Measurements from ENCODE around the gene HMCN2. TPM values are rescaled to one million over a fixed set of nuclear protein-coding genes. Genes with fewer than 3 reads are reported as not detected.
A peak's percentile ranks its signal among the peaks of the same experiment; 100 is the strongest.

HMCN2 gene
- total and polyA plus RNA-seq, 8 donors: 0.41 to 5.3 (median 0.76) TPM

GRCh38 chr9:130473009-130473408 is 207.4 kb downstream of the HMCN2 start:
- intact Hi-C loops (cut with DNase I): loop anchor here in 1 of 3 donors (10.0 kb wide), 1 partner anchor 202 kb away; no protein-coding TSS in a partner anchor
- Histone ChIP-seq H3K27me3 (no peaks in the 10 kb centered on the region), H3K4me3 (no peak overlapping the region), H3K36me3 (no peaks in the 10 kb centered on the region), H3K27ac (no peak overlapping the region), H3K9me3 (no peaks in the 10 kb centered on the region), H3K4me1 (no peaks in the 10 kb centered on the region)
- whole genome bisulfite sequencing, 2 donors: 92 to 94% methylated on average over 6 of the region's 6 CpGs
- TF ChIP-seq CTCF (IDR thresholded peaks at IDR 0.05): no peak
- no peak for FAIRE-seq
- ATAC-seq: no peak
- no peak for DNase-seq

- FAIRE-seq: no peak
- Histone ChIP-seq H3K4me1 (no peaks in the 10 kb centered on the region), H3K9me3 (no peaks in the 10 kb centered on the region), H3K36me3 (no peaks in the 10 kb centered on the region), H3K27ac (no peak overlapping the region), H3K27me3 (no peaks in the 10 kb centered on the region), H3K4me3 (no peak overlapping the region)
- ATAC-seq: no peak
- WGBS, 2 donors: 70 to 78% methylated on average over 13 of the region's 13 CpGs
- no peak for TF ChIP-seq CTCF (IDR thresholded peaks at IDR 0.05)
- DNase-seq: no peak
- intact Hi-C loops (cut with DNase I): loop anchor here in 1 of 3 donors (10.0 kb wide), 1 partner anchor 201 kb away; no protein-coding TSS in a partner anchor
These were observed 208.0 kb downstream of the HMCN2 start for GRCh38 chr9:130473566-130473965.

- Histone ChIP-seq H3K36me3 (no peaks in the 10 kb centered on the region), H3K27ac (no peak overlapping the region), H3K9me3 (no peaks in the 10 kb centered on the region), H3K27me3 (no peaks in the 10 kb centered on the region), H3K4me3 (no peak overlapping the region), H3K4me1 (no peaks in the 10 kb centered on the region)
- FAIRE-seq (no peak), DNase-seq (no peak), ATAC-seq (no peak)
- TF ChIP-seq CTCF (IDR thresholded peaks at IDR 0.05): no peak
- intact Hi-C loops (cut with DNase I): loop anchor here in 1 of 3 donors (10.0 kb wide), 1 partner anchor 201 kb away; no protein-coding TSS in a partner anchor
- WGBS, 2 donors: 77 to 84% methylated on average over 15 of the region's 15 CpGs
These were observed 208.5 kb downstream of the HMCN2 start for GRCh38 chr9:130474106-130474505.

- no peak overlapping the region for H3K4me3 ChIP-seq
- no peak overlapping the region for H3K27ac ChIP-seq
- 87 to 88% methylated on average over 21 of the region's 21 CpGs for WGBS, 2 donors
- no peaks in the 10 kb centered on the region for H3K36me3 ChIP-seq
- no peak for FAIRE-seq
- DNase-seq: no peak
- H3K9me3 ChIP-seq: no peaks in the 10 kb centered on the region
- intact Hi-C loops (cut with DNase I): loop anchor here in 1 of 3 donors (10.0 kb wide), 1 partner anchor 199 kb away; no protein-coding TSS in a partner anchor
- H3K4me1 ChIP-seq: no peaks in the 10 kb centered on the region
- no peak for ATAC-seq
- TF ChIP-seq CTCF (IDR thresholded peaks at IDR 0.05): no peak
- H3K27me3 ChIP-seq: no peaks in the 10 kb centered on the region
These were observed 210.7 kb downstream of the HMCN2 start for GRCh38 chr9:130476151-130476730.

GRCh38 chr9:130477564-130477963 is 212.0 kb downstream of the HMCN2 start:
- no peak for TF ChIP-seq CTCF (IDR thresholded peaks at IDR 0.05)
- Histone ChIP-seq H3K27ac (no peak overlapping the region), H3K36me3 (no peaks in the 10 kb centered on the region), H3K27me3 (no peaks in the 10 kb centered on the region), H3K4me1 (no peaks in the 10 kb centered on the region), H3K9me3 (no peaks in the 10 kb centered on the region), H3K4me3 (no peak overlapping the region)
- ATAC-seq (no peak), DNase-seq (peak in 1 of 6 donors; percentile 57), FAIRE-seq (no peak)
- intact Hi-C loops (cut with DNase I): loop anchor here in 1 of 3 donors (10.0 kb wide), 1 partner anchor 197 kb away; no protein-coding TSS in a partner anchor
- WGBS, 2 donors: 89 to 99% methylated on average over 10 to 12 of the region's 12 CpGs
